Adrenal gland (tissue), 5 donors: ENCODE results near the gene TBX15.

Experiments
- POLR2A ChIP-seq, 2 donors: fragments of 450-650 bp; IDR thresholded peaks; one replicate each; pipeline ENCODE4 v1.6.1; 2017; ENCODE audit warnings: antibody characterized with exemption in 2 of 2, mild to moderate bottlenecking in 2 of 2, moderate library complexity in 1 of 2
- TF ChIP-seq, protein P1 (sequence below), 6 experiments: fragments of 450-650 bp in 4 of 6; fragments of 200-600 bp in 2 of 6; sonication (generic) in 1 of 6; IDR thresholded peaks; 1 replicate in 5 of 6; 2 replicates in 1 of 6; pipeline versions ENCODE4 v1.5.1 to v1.8.0; 2016 to 2021; ENCODE audit warnings: antibody characterized with exemption in 6 of 6, mild to moderate bottlenecking in 2 of 6, moderate library complexity in 1 of 6
- donor health status: DM: no; HTN: no; CAD: no.

GRCh38 chr1:119006406-119007279 lies 18.5 kb upstream of the TBX15 start:
- no peak for TF ChIP-seq POLR2A (IDR thresholded peaks at IDR 0.05)
- TF ChIP-seq, protein P1, sequence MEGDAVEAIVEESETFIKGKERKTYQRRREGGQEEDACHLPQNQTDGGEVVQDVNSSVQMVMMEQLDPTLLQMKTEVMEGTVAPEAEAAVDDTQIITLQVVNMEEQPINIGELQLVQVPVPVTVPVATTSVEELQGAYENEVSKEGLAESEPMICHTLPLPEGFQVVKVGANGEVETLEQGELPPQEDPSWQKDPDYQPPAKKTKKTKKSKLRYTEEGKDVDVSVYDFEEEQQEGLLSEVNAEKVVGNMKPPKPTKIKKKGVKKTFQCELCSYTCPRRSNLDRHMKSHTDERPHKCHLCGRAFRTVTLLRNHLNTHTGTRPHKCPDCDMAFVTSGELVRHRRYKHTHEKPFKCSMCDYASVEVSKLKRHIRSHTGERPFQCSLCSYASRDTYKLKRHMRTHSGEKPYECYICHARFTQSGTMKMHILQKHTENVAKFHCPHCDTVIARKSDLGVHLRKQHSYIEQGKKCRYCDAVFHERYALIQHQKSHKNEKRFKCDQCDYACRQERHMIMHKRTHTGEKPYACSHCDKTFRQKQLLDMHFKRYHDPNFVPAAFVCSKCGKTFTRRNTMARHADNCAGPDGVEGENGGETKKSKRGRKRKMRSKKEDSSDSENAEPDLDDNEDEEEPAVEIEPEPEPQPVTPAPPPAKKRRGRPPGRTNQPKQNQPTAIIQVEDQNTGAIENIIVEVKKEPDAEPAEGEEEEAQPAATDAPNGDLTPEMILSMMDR (IDR thresholded peaks at IDR 0.05) = no peak
